Activated CD4-positive, alpha-beta T cell treated with anti-CD3 and anti-CD28 coated beads, Interleukin-2, amount 10 ng/mL, durations not matched to agents 24 days and 14 days (primary cell): ENCODE data around the gene PPP1R16B. TPM values are rescaled to one million over a fixed set of nuclear protein-coding genes. Genes with fewer than 3 reads are reported as not detected.

Source experiments
- DNase-seq: peaks from one replicate; pipeline ENCODE4 v3.0.0; 2022
- H3K27ac Mint-ChIP-seq: one replicate; pipeline ENCODE4 v1.8.0; 2022; ENCODE audit warnings: mild to moderate bottlenecking, mixed read lengths
- H3K27me3 Mint-ChIP-seq: one replicate; pipeline ENCODE4 v1.8.0; 2022; ENCODE audit warnings: mixed read lengths
- H3K36me3 Mint-ChIP-seq: one replicate; pipeline ENCODE4 v1.8.0; 2022; ENCODE audit warnings: low read depth, mild to moderate bottlenecking, mixed read lengths
- H3K4me1 Mint-ChIP-seq: one replicate; pipeline ENCODE4 v1.8.0; 2021; ENCODE audit warnings: mixed read lengths
- H3K4me3 Mint-ChIP-seq: one replicate; pipeline ENCODE4 v1.8.0; 2022; ENCODE audit warnings: mild to moderate bottlenecking, moderate library complexity, mixed read lengths
- H3K9me3 Mint-ChIP-seq: one replicate; pipeline ENCODE4 v1.8.0; 2021; ENCODE audit warnings: mixed read lengths
- intact Hi-C: fragments of 100-400 bp; cut with micrococcal nuclease; formaldehyde crosslinking; loops from one replicate; pipeline ENCODE4 v1.15.1; 2023
- total RNA-seq: library from RNA; stranded (reverse); gene quantifications from 2 replicates; pipeline ENCODE4 v1.2.3, GENCODE V29; 2022

PPP1R16B gene
- total RNA-seq, 1 donor from 2014 or later, result 133 TPM

GRCh38 chr20:38825571-38825900, 20.0 kb downstream of the PPP1R16B start:
- H3K27ac Mint-ChIP-seq, result peak overlapping the region; percentile 58

DNA sequence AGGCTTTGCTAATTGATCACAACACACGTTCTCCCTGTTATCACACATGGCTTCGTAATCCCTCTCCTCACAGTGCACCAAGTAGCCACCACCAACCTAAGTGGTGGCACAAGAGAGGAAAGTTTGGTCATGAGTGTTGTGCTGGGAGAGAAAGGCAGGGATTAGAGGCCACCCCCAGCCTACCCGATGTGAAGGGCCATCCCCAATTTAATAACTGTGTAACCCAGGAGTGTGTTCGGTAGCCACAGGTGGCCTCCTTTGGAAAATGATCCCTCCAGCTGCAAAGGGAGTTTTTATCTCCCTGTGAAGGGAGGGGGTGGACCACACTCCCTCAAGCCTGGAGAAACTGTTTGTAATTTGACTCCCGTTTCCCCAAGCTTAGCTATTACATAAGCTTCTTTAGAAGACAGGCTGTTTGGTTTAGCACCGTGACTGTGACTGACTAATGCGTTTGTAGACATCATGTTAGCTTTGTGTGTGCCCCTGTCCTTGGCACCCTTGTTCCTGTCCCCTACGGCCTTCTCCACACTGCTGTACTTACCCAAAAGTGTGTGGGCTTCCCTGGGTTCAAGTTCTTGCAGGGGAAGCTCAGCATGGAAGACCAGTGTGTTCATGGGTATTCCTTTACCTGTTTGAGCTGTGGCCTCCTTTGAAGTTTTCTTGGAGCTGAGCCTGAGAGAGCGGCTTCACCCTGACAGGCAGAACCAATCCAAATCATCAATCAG, 20.6 kb downstream of the PPP1R16B start:
- no peak for DNase-seq
- H3K9me3 Mint-ChIP-seq, result no peaks in the 10 kb centered on the region
- H3K27ac Mint-ChIP-seq, result peak overlapping the region; percentile 58
- intact Hi-C loops, result no loop called here
- no peaks in the 10 kb centered on the region for H3K27me3 Mint-ChIP-seq
- H3K36me3 Mint-ChIP-seq, result peaks cover 84% of the 10 kb centered on the region
- H3K4me3 Mint-ChIP-seq, result no peak overlapping the region
- peaks cover 77% of the 10 kb centered on the region for H3K4me1 Mint-ChIP-seq

More at GRCh38 chr20:38825571-38825900, 20.0 kb downstream of the PPP1R16B start:
- Mint-ChIP-seq H3K4me3 (no peak overlapping the region), H3K36me3 (peaks cover 81% of the 10 kb centered on the region), H3K27me3 (no peaks in the 10 kb centered on the region), H3K9me3 (no peaks in the 10 kb centered on the region), H3K4me1 (peaks cover 74% of the 10 kb centered on the region)
- DNase-seq, result no peak
- intact Hi-C loops, result no loop called here

- Mint-ChIP-seq H3K4me1 (peaks cover 76% of the 10 kb centered on the region), H3K27me3 (no peaks in the 10 kb centered on the region), H3K4me3 (peak overlapping the region; percentile 47), H3K27ac (peak overlapping the region; percentile 95), H3K9me3 (peaks cover 3% of the 10 kb centered on the region), H3K36me3 (peaks cover 85% of the 10 kb centered on the region)
- no peak for DNase-seq
- intact Hi-C loops, result loop anchor here (2.0 kb wide), 1 partner anchor 15 kb away; no protein-coding TSS in a partner anchor
These were observed 22.3 kb downstream of the PPP1R16B start for GRCh38 chr20:38827770-38828281.

DNA sequence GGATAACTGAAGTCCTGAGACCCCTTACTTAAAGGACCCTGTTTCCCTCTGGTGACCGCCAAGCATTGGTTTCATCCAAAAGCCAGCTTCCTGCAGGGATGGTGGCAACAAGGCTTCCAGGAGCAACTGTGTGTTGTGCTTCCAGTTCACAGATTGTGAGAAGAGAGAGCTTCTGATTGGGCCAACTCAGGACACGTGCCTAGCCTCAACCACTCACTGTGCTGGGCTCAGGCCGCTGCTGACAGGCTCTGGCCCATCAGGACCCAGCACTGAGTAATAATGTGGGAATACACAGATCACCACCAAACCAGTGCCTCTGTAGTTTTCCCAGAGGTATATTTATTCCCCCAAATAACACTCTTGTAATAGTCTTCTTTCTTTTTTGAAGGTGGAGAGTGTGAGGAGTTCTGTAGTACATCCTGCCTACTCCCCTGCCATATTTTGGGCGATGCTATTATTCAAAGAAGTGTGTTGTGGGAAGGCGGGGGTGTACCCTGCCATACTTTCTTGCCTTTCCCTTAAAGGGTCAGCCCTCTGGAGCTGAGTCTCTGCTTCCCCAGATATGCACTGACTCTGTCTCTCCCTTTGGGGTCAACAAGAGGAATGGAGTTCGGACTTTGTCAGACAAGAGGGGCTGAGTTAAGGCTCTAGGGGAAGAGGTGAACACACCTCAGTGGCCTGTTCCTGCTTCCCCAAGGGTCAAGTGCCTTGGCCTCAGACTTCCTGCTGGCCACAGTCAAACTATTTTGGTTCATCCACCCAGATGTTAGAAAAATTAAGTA, 23.2 kb downstream of the PPP1R16B start:
- Mint-ChIP-seq H3K27ac (peak overlapping the region; percentile 95), H3K9me3 (peaks cover 3% of the 10 kb centered on the region), H3K27me3 (no peaks in the 10 kb centered on the region), H3K4me3 (peak overlapping the region; percentile 34), H3K36me3 (peaks cover 85% of the 10 kb centered on the region), H3K4me1 (peaks cover 78% of the 10 kb centered on the region)
- intact Hi-C loops, result loop anchor here (2.0 kb wide), 1 partner anchor 14 kb away; no protein-coding TSS in a partner anchor
- no peak for DNase-seq

GRCh38 chr20:38829296-38829875, 23.9 kb downstream of the PPP1R16B start:
- H3K27me3 Mint-ChIP-seq, result no peaks in the 10 kb centered on the region
- intact Hi-C loops, result loop anchor here (2.0 kb wide), 1 partner anchor 13 kb away; no protein-coding TSS in a partner anchor
- DNase-seq, result no peak

DNA sequence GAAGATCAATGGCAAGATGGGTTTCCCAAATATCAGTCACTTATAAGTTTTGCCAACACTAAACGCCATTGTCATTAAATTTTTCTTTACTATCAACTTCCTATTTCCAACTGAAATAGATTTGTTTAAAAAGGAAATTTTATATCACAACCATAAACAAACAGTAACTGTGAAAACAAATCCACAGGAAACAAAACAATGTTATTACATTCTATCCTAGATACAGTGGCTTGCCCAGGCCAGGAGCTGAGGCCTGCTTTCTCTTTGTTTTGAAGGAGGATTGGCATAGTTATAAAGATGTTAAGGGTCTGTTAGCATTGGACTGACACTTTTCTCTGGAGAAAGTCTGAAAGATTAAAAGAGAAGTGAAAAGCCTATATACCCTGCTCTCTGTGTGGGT, 24.9 kb downstream of the PPP1R16B start:
- peaks cover 78% of the 10 kb centered on the region for H3K4me1 Mint-ChIP-seq
- intact Hi-C loops, result no loop called here

More at GRCh38 chr20:38829296-38829875, 23.9 kb downstream of the PPP1R16B start:
- Mint-ChIP-seq H3K9me3 (peaks cover 3% of the 10 kb centered on the region), H3K4me3 (peak overlapping the region; percentile 34), H3K27ac (peak overlapping the region; percentile 95), H3K4me1 (peaks cover 79% of the 10 kb centered on the region), H3K36me3 (peaks cover 81% of the 10 kb centered on the region)

DNA sequence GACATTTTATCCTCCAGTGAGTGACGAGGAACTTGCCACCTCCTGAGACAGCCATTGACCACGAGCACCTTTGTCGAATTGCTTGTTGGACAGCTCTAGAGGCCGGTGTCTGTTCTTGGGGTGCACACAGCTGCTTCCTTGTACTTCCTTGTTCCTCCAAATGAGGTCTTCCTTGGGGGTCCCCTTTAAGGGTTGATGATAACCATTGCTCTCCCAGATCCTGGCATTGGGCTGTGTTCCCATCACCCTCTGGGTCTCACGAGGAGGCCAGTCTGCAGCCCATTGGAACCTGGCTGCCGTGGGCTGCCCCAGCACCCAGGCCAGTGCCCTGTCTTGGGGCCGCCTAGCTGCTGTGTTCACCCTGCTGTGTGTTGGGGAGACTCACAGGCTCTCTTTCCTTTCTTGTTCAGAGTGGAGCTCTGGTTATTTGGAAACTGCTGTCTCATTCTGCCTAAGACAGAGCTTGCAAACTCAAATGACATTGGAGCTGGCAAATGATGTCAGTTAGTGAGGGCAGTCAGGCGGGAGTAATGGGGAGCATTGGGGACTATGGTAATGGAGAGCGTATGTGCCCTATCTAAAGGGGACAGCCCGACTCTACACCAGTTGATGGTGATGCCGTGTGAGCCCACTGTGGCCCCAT, 25.7 kb downstream of the PPP1R16B start:
- peaks cover 71% of the 10 kb centered on the region for H3K36me3 Mint-ChIP-seq
- no peak for DNase-seq
- intact Hi-C loops, result no loop called here
- H3K27ac Mint-ChIP-seq, result peak overlapping the region; percentile 79
- peaks cover 74% of the 10 kb centered on the region for H3K4me1 Mint-ChIP-seq
- H3K27me3 Mint-ChIP-seq, result no peaks in the 10 kb centered on the region
- peaks cover 3% of the 10 kb centered on the region for H3K9me3 Mint-ChIP-seq
- H3K4me3 Mint-ChIP-seq, result no peak overlapping the region

More for the DNA sequence above, 24.9 kb downstream of the PPP1R16B start:
- Mint-ChIP-seq H3K27ac (peak overlapping the region; percentile 79), H3K36me3 (peaks cover 75% of the 10 kb centered on the region), H3K27me3 (no peaks in the 10 kb centered on the region), H3K9me3 (peaks cover 3% of the 10 kb centered on the region), H3K4me3 (no peak overlapping the region)
- DNase-seq, result no peak

- Mint-ChIP-seq H3K36me3 (peaks cover 72% of the 10 kb centered on the region), H3K4me1 (peaks cover 69% of the 10 kb centered on the region), H3K4me3 (peak overlapping the region; percentile 33), H3K27ac (peak overlapping the region; percentile 75), H3K9me3 (peaks cover 3% of the 10 kb centered on the region), H3K27me3 (no peaks in the 10 kb centered on the region)
- DNase-seq, result no peak
- intact Hi-C loops, result loop anchor here (2.0 kb wide), 1 partner anchor 27 kb away; the partner anchor contains the start of gene PPP1R16B
These were observed 26.6 kb downstream of the PPP1R16B start for GRCh38 chr20:38831995-38832620.

GRCh38 chr20:38833154-38833856, 27.8 kb downstream of the PPP1R16B start:
- H3K36me3 Mint-ChIP-seq, result peaks cover 67% of the 10 kb centered on the region
- H3K27me3 Mint-ChIP-seq, result no peaks in the 10 kb centered on the region
- intact Hi-C loops, result loop anchor here (1.0 to 2.0 kb wide), 3 partner anchors 10 to 40 kb away; partner anchors contain the start of gene PPP1R16B
- peaks cover 62% of the 10 kb centered on the region for H3K4me1 Mint-ChIP-seq
- peak overlapping the region; percentile 51 for H3K4me3 Mint-ChIP-seq
- peak overlapping the region; percentile 75 for H3K27ac Mint-ChIP-seq
- DNase-seq, result no peak
- H3K9me3 Mint-ChIP-seq, result peaks cover 3% of the 10 kb centered on the region

DNA sequence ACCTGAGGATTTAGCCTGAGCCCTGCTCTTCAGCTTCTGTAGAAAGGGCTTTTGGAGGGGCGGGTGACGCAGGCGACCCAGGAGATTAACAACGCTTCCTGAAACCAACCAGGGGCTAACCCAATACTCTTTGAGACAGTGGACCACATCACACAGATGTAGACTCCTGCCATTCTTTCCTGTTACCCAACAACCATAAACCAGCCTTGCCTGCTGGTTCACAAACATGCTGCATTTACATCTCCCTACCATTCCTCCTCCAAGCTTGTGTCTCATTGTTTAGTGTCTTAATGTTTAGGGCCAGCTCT, 28.3 kb downstream of the PPP1R16B start:
- Mint-ChIP-seq H3K9me3 (peaks cover 3% of the 10 kb centered on the region), H3K27ac (peak overlapping the region; percentile 75), H3K4me3 (peak overlapping the region; percentile 51), H3K4me1 (peaks cover 58% of the 10 kb centered on the region), H3K27me3 (no peaks in the 10 kb centered on the region), H3K36me3 (peaks cover 67% of the 10 kb centered on the region)
- DNase-seq, result peak; percentile 69
- intact Hi-C loops, result loop anchor here (1.0 to 2.0 kb wide), 3 partner anchors 9 to 39 kb away; partner anchors contain the start of gene PPP1R16B

DNA sequence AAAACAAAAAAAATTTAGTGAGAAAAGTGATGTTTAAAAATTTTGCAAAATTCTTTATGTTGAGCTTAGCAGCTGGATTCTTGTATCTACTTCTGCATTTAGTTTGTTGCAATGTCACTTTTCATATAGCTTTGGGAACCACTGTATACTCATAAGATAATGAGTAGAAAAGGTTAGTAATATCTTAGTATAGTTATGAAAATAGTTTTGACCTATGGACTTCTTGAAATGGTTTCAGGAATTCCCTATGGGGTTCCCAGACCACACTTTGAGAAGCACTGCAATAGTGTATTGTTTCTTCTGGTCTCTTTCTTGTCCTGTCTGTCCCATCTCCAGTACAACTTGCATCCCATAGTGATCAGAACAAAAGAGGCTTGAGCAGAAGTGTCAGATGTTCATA, 29.4 kb downstream of the PPP1R16B start:
- Mint-ChIP-seq H3K27me3 (no peaks in the 10 kb centered on the region), H3K9me3 (peaks cover 3% of the 10 kb centered on the region), H3K36me3 (peaks cover 68% of the 10 kb centered on the region), H3K27ac (peak overlapping the region; percentile 9), H3K4me3 (peak overlapping the region; percentile 4), H3K4me1 (peaks cover 56% of the 10 kb centered on the region)
- intact Hi-C loops, result no loop called here
- no peak for DNase-seq

DNA sequence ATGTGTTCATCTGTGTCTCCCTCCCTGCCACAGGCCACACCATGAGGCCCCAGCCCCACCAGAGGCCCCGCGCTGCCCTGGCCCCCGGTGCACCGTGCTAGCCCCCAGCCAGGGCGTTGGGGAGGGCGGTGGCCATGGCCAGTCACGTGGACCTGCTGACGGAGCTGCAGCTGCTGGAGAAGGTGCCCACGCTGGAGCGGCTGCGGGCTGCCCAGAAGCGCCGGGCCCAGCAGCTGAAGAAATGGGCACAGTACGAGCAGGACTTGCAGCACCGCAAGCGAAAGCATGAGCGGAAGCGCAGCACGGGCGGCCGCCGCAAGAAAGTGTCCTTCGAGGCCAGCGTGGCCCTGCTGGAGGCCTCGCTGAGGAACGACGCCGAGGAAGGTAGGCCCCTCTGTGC, 30.3 kb downstream of the PPP1R16B start:
- Mint-ChIP-seq H3K9me3 (peaks cover 3% of the 10 kb centered on the region), H3K4me3 (no peak overlapping the region), H3K27me3 (no peaks in the 10 kb centered on the region), H3K4me1 (peaks cover 58% of the 10 kb centered on the region), H3K27ac (no peak overlapping the region), H3K36me3 (peaks cover 68% of the 10 kb centered on the region)
- intact Hi-C loops, result no loop called here
- no peak for DNase-seq
